Naive thymus-derived CD8-positive, alpha-beta T cell (primary cell): ENCODE data around the gene SYT1. TPM values are rescaled to one million over a fixed set of nuclear protein-coding genes. Genes with fewer than 3 reads are reported as not detected.

Experiments
- ATAC-seq, 2 donors: fragments of 150-1000 bp; cut with Tn5 transposase in 1 of 2; sonication (Bioruptor Pico), chemical (Tn5 transposase) in 1 of 2; 1 replicate in 1 of 2; 2 replicates in 1 of 2; pipeline ENCODE4 v1.10.0; 2021; ENCODE audit warnings: mild to moderate bottlenecking in 2 of 2, moderate library complexity in 2 of 2
- POLR2A ChIA-PET: fragments of 350-600 bp; sonication (Branson Sonifier 250); formaldehyde crosslinking; loops from one replicate; lab custom pipeline; 2021; ENCODE audit warnings: antibody characterized with exemption; lab: Charles Lee
- DNase-seq, 10 donors: peaks; one replicate each; pipeline versions ENCODE4 v3.0.0 to v3.0.0-alpha.2; 2020 to 2022
- H3K27ac Mint-ChIP-seq, 10 donors: one replicate each; pipeline ENCODE4 v1.8.0; 2020 to 2022; ENCODE audit warnings: mild to moderate bottlenecking in 10 of 10, mixed read lengths in 10 of 10, moderate library complexity in 4 of 10, inconsistent platforms in 1 of 10
- H3K27me3 Mint-ChIP-seq, 5 donors: one replicate each; pipeline ENCODE4 v1.8.0; 2021 to 2022; ENCODE audit warnings: mixed read lengths in 5 of 5
- H3K36me3 Mint-ChIP-seq, 3 donors: one replicate each; pipeline ENCODE4 v1.8.0; 2020 to 2022; ENCODE audit warnings: mixed read lengths in 3 of 3, mild to moderate bottlenecking in 2 of 3, inconsistent platforms in 1 of 3
- H3K4me1 Mint-ChIP-seq, 4 donors: one replicate each; pipeline ENCODE4 v1.8.0; 2021 to 2022; ENCODE audit warnings: mixed read lengths in 4 of 4
- H3K4me3 Mint-ChIP-seq, 10 donors: one replicate each; pipeline ENCODE4 v1.8.0; 2020 to 2022; ENCODE audit warnings: mild to moderate bottlenecking in 10 of 10, mixed read lengths in 10 of 10, moderate library complexity in 6 of 10, inconsistent platforms in 1 of 10
- H3K9me3 Mint-ChIP-seq, 9 donors: one replicate each; pipeline ENCODE4 v1.8.0; 2020 to 2022; ENCODE audit warnings: mixed read lengths in 9 of 9, mild to moderate bottlenecking in 3 of 9, inconsistent platforms in 1 of 9, moderate library complexity in 1 of 9
- polyA plus RNA-seq, 3 donors: library from polyadenylated mRNA; unstranded; fragments of 300-500 nt; fragmentation: Illumina TruSeq; gene quantifications; one replicate each; pipeline ENCODE4 v1.2.3, GENCODE V29; 2021
- total RNA-seq, 8 experiments: library from RNA in 2 of 8; stranded (reverse) in 2 of 8; gene quantifications; one replicate each; pipeline ENCODE4 v1.2.3 and lab custom pipeline; 2021 to 2026

Gene SYT1
- total and polyA plus RNA-seq, 5 experiments from 2014 or later: not detected

GRCh38 chr12:79055926-79056674, 191.5 kb downstream of the SYT1 start:
- H3K27me3 Mint-ChIP-seq: no peaks in the 10 kb centered on the region
- peaks cover 0 to 3% (median 0%) of the 10 kb centered on the region in 9 donors for H3K9me3 Mint-ChIP-seq
- H3K4me3 Mint-ChIP-seq: no peak overlapping the region
- POLR2A ChIA-PET: no interaction called here
- no peaks in the 10 kb centered on the region for H3K4me1 Mint-ChIP-seq
- no peaks in the 10 kb centered on the region for H3K36me3 Mint-ChIP-seq
- DNase-seq: no peak
- no peak for ATAC-seq
- H3K27ac Mint-ChIP-seq: no peak overlapping the region

DNA sequence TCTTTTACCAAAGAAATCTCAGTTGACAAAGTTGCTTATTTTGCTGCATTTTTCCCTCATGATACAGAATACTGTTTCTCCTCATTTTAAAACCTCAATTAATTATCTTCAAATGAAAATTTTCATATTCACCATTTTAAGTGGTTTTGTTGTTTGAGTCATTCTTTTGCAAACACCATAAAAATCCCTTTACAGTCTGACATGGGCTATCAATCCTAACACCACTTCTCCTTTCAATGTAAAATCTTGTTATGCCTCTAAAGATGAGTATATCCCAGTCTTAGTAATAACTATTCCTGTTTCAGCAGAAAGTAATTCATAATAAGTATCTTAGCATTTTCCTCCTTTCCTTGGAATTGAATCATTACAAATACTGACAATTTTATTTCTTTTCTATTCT, 192.2 kb downstream of the SYT1 start:
- POLR2A ChIA-PET: no interaction called here
- peaks cover 0 to 3% (median 0%) of the 10 kb centered on the region in 9 donors for H3K9me3 Mint-ChIP-seq
- no peaks in the 10 kb centered on the region for H3K27me3 Mint-ChIP-seq
- ATAC-seq: no peak
- no peak for DNase-seq
- no peaks in the 10 kb centered on the region for H3K4me1 Mint-ChIP-seq
- H3K36me3 Mint-ChIP-seq: no peaks in the 10 kb centered on the region
- no peak overlapping the region for H3K27ac Mint-ChIP-seq
- no peak overlapping the region for H3K4me3 Mint-ChIP-seq

GRCh38 chr12:79057540-79057939, 193.0 kb downstream of the SYT1 start:
- H3K9me3 Mint-ChIP-seq: peaks cover 0 to 3% (median 0%) of the 10 kb centered on the region in 9 donors
- POLR2A ChIA-PET: no interaction called here
- H3K27me3 Mint-ChIP-seq: no peaks in the 10 kb centered on the region
- no peaks in the 10 kb centered on the region for H3K4me1 Mint-ChIP-seq
- H3K36me3 Mint-ChIP-seq: no peaks in the 10 kb centered on the region
- no peak for DNase-seq
- no peak overlapping the region for H3K4me3 Mint-ChIP-seq
- ATAC-seq: no peak
- no peak overlapping the region for H3K27ac Mint-ChIP-seq

DNA sequence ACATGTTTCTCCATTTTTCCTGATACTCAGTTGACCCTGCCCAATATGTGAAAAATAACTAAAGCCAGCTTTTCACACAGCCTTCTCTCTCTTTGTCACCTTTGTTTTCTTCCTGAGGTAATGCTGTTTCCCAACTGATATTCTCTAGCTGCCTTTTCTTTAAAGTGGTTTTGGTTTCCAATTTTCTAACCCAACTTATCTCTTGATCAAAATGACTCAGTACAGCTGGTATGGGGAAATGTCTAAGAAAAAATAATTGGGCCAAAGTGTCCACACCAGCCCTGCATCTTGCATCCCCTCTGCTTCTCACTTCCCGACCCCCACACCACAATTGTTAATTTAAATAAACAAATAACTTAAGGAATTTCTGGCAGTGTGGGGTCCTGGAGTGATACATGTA, 193.8 kb downstream of the SYT1 start:
- no peaks in the 10 kb centered on the region for H3K36me3 Mint-ChIP-seq
- H3K9me3 Mint-ChIP-seq: peaks cover 0 to 3% (median 0%) of the 10 kb centered on the region in 9 donors
- no peak for ATAC-seq
- H3K27me3 Mint-ChIP-seq: no peaks in the 10 kb centered on the region
- no peak overlapping the region for H3K4me3 Mint-ChIP-seq
- POLR2A ChIA-PET: no interaction called here
- DNase-seq: no peak
- no peak overlapping the region for H3K27ac Mint-ChIP-seq
- no peaks in the 10 kb centered on the region for H3K4me1 Mint-ChIP-seq

DNA sequence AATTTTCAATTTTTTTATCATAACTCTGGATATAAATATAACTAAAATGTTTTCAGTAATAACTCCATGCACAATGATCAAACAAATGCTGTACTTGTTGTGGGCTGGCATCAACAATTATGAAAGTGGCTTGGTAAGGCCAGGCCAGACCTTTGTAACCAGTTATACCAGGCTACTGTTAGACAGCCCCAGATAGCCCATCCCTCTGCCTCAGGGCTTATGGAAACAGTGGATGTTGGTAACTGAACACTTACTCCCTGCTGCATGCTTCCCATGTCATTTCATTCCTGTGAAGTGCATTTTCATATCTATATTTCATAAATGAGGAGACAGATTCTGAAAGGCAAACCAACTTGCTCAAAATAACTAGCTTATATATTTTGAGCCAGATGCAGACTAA, 195.0 kb downstream of the SYT1 start:
- H3K36me3 Mint-ChIP-seq: no peaks in the 10 kb centered on the region
- no peak for ATAC-seq

DNA sequence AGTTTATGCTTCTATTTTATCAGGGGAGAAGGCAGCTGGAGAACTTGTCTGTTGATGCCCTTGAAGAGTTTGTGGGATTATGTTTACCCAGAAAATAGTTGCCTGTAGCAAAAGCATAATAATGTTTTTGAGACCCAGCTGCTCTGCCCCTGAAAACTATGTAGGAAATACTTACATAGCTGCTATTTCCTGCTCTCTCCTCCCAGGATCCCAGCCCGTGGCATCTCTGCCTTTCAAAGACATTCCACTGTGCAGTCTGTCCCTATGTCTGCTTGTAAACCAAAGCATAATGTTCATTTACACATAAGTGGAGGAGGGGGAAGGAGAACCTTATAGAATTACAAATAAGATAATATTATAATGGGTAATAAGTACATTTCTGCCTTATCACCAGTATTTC, 198.7 kb downstream of the SYT1 start:
- Mint-ChIP-seq H3K4me3 (no peak overlapping the region), H3K36me3 (no peaks in the 10 kb centered on the region), H3K27me3 (no peaks in the 10 kb centered on the region), H3K9me3 (peaks cover 0 to 5% (median 2%) of the 10 kb centered on the region in 9 donors), H3K4me1 (no peaks in the 10 kb centered on the region), H3K27ac (no peak overlapping the region)
- ATAC-seq (no peak), DNase-seq (no peak)
- POLR2A ChIA-PET: no interaction called here

More for the DNA sequence above, 195.0 kb downstream of the SYT1 start:
- H3K9me3 Mint-ChIP-seq: peaks cover 0 to 5% (median 3%) of the 10 kb centered on the region in 9 donors
- no peaks in the 10 kb centered on the region for H3K27me3 Mint-ChIP-seq
- no peak for DNase-seq
- no peak overlapping the region for H3K27ac Mint-ChIP-seq
- POLR2A ChIA-PET: no interaction called here
- H3K4me1 Mint-ChIP-seq: no peaks in the 10 kb centered on the region
- no peak overlapping the region for H3K4me3 Mint-ChIP-seq

- no peaks in the 10 kb centered on the region for H3K27me3 Mint-ChIP-seq
- POLR2A ChIA-PET: no interaction called here
- no peak overlapping the region for H3K4me3 Mint-ChIP-seq
- no peak for DNase-seq
- no peaks in the 10 kb centered on the region for H3K36me3 Mint-ChIP-seq
- no peak overlapping the region for H3K27ac Mint-ChIP-seq
- ATAC-seq: no peak
- no peaks in the 10 kb centered on the region for H3K4me1 Mint-ChIP-seq
- H3K9me3 Mint-ChIP-seq: peaks cover 0 to 8% (median 0%) of the 10 kb centered on the region in 9 donors
Observed at GRCh38 chr12:79067977-79068376, 203.4 kb downstream of the SYT1 start.

GRCh38 chr12:79069009-79069408, 204.4 kb downstream of the SYT1 start:
- no peak for DNase-seq
- Mint-ChIP-seq H3K4me3 (no peak overlapping the region), H3K27me3 (no peaks in the 10 kb centered on the region)

GRCh38 chr12:79071498-79071897, 206.9 kb downstream of the SYT1 start:
- POLR2A ChIA-PET: no interaction called here
- Mint-ChIP-seq H3K4me1 (no peaks in the 10 kb centered on the region), H3K36me3 (no peaks in the 10 kb centered on the region), H3K9me3 (peaks cover 0 to 3% (median 0%) of the 10 kb centered on the region in 9 donors), H3K27me3 (no peaks in the 10 kb centered on the region), H3K27ac (no peak overlapping the region), H3K4me3 (no peak overlapping the region)
- ATAC-seq: no peak
- no peak for DNase-seq

More at GRCh38 chr12:79069009-79069408, 204.4 kb downstream of the SYT1 start:
- Mint-ChIP-seq H3K36me3 (no peaks in the 10 kb centered on the region), H3K9me3 (peaks cover 0 to 5% (median 0%) of the 10 kb centered on the region in 9 donors), H3K27ac (no peak overlapping the region), H3K4me1 (no peaks in the 10 kb centered on the region)
- no peak for ATAC-seq
- POLR2A ChIA-PET: no interaction called here

DNA sequence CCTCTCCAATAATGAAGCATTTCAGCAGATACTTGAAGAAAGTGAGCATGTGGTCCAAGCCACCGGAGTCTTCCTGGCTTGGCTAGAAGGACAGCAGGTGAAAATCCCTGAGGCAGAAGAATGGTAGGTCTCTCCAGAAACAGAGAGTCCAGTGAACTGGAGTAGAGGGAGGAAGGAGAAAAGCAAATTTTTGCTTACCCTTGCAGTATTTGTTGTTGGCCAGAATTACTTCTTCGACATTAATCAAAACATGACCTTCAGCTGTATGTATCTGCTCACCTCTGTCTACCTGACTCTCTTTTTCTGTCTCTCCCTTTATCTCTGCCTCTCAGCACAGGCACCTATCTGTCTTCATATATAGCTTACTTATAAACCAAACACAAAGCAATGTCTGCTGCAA, 208.9 kb downstream of the SYT1 start:
- DNase-seq (no peak), ATAC-seq (no peak)
- H3K36me3 Mint-ChIP-seq: no peaks in the 10 kb centered on the region
- no peak overlapping the region for H3K27ac Mint-ChIP-seq
- H3K9me3 Mint-ChIP-seq: peaks cover 0 to 8% (median 0%) of the 10 kb centered on the region in 9 donors
- H3K4me1 Mint-ChIP-seq: no peaks in the 10 kb centered on the region
- H3K27me3 Mint-ChIP-seq: no peaks in the 10 kb centered on the region
- no peak overlapping the region for H3K4me3 Mint-ChIP-seq
- POLR2A ChIA-PET: no interaction called here

- no peaks in the 10 kb centered on the region for H3K4me1 Mint-ChIP-seq
- H3K27me3 Mint-ChIP-seq: no peaks in the 10 kb centered on the region
- H3K36me3 Mint-ChIP-seq: no peaks in the 10 kb centered on the region
- POLR2A ChIA-PET: no interaction called here
- no peak overlapping the region for H3K27ac Mint-ChIP-seq
- no peak for DNase-seq
- H3K9me3 Mint-ChIP-seq: no peaks in the 10 kb centered on the region
- H3K4me3 Mint-ChIP-seq: no peak overlapping the region
- no peak for ATAC-seq
Observed at GRCh38 chr12:79082595-79082994, 218.0 kb downstream of the SYT1 start.

DNA sequence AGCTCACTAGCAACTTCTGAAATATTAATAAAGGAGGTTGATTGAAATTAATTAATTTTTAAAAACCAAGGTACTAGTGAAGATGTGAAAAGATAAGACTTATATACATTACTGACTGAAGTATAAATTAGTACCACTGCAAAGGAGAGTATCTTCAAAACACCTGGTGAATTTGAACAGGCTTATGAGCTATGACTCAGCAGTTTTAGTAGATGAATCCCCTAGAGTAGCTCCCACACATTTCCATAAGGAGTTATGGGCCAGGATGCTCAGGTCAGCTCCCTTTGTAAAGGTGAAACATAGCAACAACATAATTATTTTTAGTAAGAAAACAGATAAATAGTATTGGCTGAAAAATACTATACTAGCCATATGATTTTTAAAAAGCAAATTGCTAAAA, 218.6 kb downstream of the SYT1 start:
- DNase-seq (no peak), ATAC-seq (no peak)
- H3K27ac Mint-ChIP-seq: no peak overlapping the region
- H3K4me3 Mint-ChIP-seq: no peak overlapping the region
- H3K9me3 Mint-ChIP-seq: peaks cover 0 to 2% (median 0%) of the 10 kb centered on the region in 9 donors
- H3K4me1 Mint-ChIP-seq: no peaks in the 10 kb centered on the region
- H3K36me3 Mint-ChIP-seq: no peaks in the 10 kb centered on the region
- H3K27me3 Mint-ChIP-seq: no peaks in the 10 kb centered on the region
- POLR2A ChIA-PET: no interaction called here

GRCh38 chr12:79085106-79085682, 220.6 kb downstream of the SYT1 start:
- POLR2A ChIA-PET: no interaction called here
- Mint-ChIP-seq H3K4me3 (no peak overlapping the region), H3K9me3 (peaks cover 0 to 8% (median 2%) of the 10 kb centered on the region in 9 donors), H3K4me1 (no peaks in the 10 kb centered on the region), H3K36me3 (no peaks in the 10 kb centered on the region), H3K27me3 (no peaks in the 10 kb centered on the region), H3K27ac (no peak overlapping the region)
- DNase-seq (no peak), ATAC-seq (no peak)
